ENCODE measurements around the gene PLCH1.

PLCH1 gene

DNA sequence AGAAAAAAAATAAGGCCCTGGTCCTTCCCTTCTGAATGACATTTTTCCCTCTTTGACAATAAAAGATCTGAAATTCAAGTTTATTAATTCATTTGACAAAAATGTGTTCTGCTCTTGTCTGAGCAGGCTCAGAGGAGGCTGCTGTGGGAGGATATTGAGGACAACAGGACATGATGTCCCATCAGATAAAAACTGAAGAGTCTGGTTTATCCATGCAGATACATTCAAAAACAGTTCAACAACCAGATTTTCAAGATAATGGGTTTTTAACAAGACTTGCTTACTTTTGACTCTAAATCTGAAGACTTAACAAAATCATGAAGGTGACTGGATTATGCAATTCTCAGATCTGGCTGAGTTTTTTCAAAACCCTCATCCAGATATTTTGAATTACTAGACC lies 414.5 kb downstream of the PLCH1 start:
- no peak for DNase-seq

DNA sequence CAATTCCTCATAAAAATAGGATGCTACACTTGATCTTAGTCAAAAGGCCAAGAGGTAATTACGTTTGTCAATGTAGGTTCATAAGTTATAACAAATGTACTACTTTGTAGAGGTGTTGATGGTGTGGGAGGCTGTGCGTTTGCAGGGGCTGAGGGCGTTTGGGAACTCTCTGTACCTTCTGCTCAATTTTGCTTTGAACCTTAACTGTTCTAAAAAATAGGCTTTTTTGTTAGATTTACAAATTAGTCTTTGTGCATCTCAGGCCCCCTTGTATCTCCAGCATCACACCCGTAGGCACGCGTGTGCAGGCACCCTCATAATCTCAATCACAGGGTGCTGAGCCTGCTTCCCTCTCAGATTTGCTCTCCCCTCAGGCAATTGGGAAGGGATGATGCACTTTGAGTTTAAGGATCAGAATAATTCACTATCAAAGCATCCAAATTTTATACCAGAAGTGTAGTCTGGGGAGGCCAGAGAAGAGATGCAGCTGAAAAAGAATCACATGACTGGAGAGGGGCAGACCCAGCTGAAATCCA lies 415.3 kb downstream of the PLCH1 start:
- no peak for DNase-seq

DNA sequence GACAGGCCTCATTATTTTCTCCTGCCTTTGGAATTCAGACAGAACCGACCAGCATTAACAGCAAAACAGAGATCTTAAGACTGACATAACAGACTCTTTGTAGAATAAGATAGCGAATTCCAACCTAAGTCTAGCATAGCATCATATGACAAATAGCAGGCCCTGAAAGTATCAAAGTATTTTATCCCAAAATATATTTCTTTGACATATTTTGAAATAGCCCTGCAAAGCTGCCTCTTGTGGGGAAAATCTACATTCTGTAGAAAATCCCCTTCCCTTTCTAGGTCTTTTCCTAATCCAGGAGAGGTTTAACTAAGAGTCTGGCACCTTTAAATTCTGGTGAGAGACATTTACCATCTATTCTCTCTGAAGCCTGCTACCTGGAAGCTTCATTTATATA lies 417.0 kb downstream of the PLCH1 start:
- no peak for DNase-seq

- no peak for DNase-seq
Measured at GRCh38 chr3:155327430-155327829, 417.4 kb downstream of the PLCH1 start.

- DNase-seq = no peak
Measured at GRCh38 chr3:155326901-155327300, 418.0 kb downstream of the PLCH1 start.

DNA sequence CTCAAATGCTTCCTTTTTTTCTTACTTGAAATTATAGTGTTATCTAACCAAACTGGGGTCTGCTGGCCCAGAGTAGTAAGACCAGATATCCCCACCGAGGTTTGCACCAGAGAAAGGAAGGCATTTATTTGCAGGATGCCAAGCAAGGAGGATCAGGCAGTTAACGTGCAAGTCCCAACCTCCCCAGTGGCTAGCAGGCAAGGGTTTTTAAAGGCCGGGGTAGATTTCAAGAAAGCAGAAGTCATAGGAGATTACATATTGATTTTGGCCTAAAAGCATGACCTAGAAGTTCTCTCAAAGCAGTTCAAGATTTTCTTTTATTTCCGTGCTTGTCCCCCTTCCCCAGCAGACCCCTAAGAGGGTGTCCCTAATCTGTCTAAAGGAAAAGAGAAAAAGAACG lies 418.6 kb downstream of the PLCH1 start:
- no peak for DNase-seq
